ENCODE measurements around the gene ACOT6. TPM values are rescaled to one million over a fixed set of nuclear protein-coding genes. Genes with fewer than 3 reads are reported as not detected.
"Not testable (repeated sequence)": the region's sequence is repeated elsewhere in the genome, so short reads cannot be mapped to it uniquely, and the experiment has no call there.

ACOT6 gene
- total RNA-seq, 2 donors from 2014 or later = not detected

- H3K27me3 Mint-ChIP-seq; H3K4me1 Mint-ChIP-seq; H3K4me3 Mint-ChIP-seq; H3K27ac Mint-ChIP-seq; ATAC-seq (replicated peaks); H3K9me3 Mint-ChIP-seq; H3K36me3 Mint-ChIP-seq (ENCODE audit: low read depth): not testable (repeated sequence)
Measured at GRCh38 chr14:73582102-73582979, 30.0 kb upstream of the ACOT6 start.

DNA sequence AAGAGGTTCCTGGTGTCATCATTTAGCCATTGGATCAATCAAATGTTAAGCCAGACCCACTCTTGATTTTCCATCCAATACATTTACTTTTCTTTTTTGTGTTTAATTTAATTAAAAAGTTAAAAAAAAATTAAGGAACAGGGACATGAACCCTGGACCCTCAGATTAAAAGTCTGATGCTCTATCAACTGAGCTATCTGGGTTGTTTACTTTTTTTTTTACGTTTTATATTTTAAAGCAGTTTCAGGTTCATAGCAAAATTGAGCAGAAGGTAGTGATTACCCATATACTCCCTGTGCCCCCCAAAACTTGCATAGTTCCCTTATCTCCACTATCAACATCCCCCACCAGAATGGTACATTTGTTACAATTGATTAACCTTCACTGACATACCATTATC is 23.6 kb upstream of the ACOT6 start:
- no peaks in the 10 kb centered on the region for H3K4me1 Mint-ChIP-seq
- H3K9me3 Mint-ChIP-seq = no peaks in the 10 kb centered on the region
- ATAC-seq (replicated peaks) = no peak
- no peak overlapping the region for H3K4me3 Mint-ChIP-seq
- H3K27ac Mint-ChIP-seq = no peak overlapping the region
- no peaks in the 10 kb centered on the region for H3K27me3 Mint-ChIP-seq
- no peaks in the 10 kb centered on the region for H3K36me3 Mint-ChIP-seq (ENCODE audit: low read depth)

DNA sequence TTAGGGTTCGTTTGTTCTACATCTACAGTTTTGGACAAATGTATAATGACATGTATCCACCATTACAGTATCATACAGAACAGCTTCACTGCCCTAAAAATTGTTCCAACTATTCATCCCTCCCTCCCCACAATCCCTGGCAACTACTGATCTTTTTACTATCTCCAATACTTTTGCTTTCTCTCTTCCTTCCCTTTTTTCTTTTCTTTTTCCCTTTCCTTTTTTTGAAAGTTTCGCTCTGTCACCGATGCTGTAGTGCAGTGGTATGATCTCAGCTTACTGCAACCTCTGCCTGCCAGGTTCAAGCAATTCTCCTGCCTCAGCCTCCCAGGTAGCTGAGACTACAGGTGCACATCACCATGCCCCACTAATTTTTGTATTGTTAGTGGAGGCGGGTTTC is 23.2 kb upstream of the ACOT6 start:
- Mint-ChIP-seq H3K4me1 (no peaks in the 10 kb centered on the region), H3K27ac (no peak overlapping the region)

GRCh38 chr14:73590673-73591004 is 21.7 kb upstream of the ACOT6 start:
- H3K27me3 Mint-ChIP-seq; H3K9me3 Mint-ChIP-seq; H3K36me3 Mint-ChIP-seq (ENCODE audit: low read depth); H3K4me1 Mint-ChIP-seq; H3K27ac Mint-ChIP-seq; ATAC-seq (replicated peaks): not testable (repeated sequence)
- H3K4me3 Mint-ChIP-seq = peak overlapping the region; percentile 77

More for the DNA sequence above, 23.2 kb upstream of the ACOT6 start:
- H3K4me3 Mint-ChIP-seq = no peak overlapping the region
- no peaks in the 10 kb centered on the region for H3K36me3 Mint-ChIP-seq (ENCODE audit: low read depth)
- H3K27me3 Mint-ChIP-seq = no peaks in the 10 kb centered on the region
- no peak for ATAC-seq (replicated peaks)
- no peaks in the 10 kb centered on the region for H3K9me3 Mint-ChIP-seq

DNA sequence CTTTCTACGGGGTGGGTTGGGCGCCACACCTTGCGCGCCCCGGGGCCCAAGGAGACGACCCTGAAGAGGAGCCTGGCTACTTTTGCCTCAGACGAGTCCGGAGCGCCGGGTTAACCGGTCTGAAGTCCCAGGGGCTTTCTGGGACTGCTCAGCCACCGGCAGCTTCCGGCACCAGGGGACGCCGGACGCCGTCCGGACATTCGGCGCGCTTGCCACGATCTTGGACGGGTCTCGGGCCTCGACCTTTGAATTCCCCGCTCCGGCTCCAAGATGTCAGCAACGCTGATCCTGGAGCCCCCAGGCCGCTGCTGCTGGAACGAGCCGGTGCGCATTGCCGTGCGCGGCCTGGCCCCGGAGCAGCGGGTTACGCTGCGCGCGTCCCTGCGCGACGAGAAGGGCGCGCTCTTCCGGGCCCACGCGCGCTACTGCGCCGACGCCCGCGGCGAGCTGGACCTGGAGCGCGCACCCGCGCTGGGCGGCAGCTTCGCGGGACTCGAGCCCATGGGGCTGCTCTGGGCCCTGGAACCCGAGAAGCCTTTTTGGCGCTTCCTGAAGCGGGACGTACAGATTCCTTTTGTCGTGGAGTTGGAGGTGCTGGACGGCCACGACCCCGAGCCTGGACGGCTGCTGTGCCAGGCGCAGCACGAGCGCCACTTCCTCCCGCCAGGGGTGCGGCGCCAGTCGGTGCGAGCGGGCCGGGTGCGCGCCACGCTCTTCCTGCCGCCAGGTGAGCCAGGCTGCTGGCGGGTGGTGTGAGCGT is 20.4 kb upstream of the ACOT6 start, which contains the start of gene ACOT4:
ACOT4 (plus strand) TSS at position 184 of the 760 bp plus-strand sequence; CDS start at position 271, 87 bp downstream.
- Mint-ChIP-seq H3K36me3 (ENCODE audit: low read depth) (no peaks in the 10 kb centered on the region), H3K4me1 (no peaks in the 10 kb centered on the region), H3K27me3 (no peaks in the 10 kb centered on the region), H3K27ac (no peak within 1 kb of the TSS), H3K9me3 (no peaks in the 10 kb centered on the region), H3K4me3 (peak within 1 kb of the TSS; percentile 77)
- peak; percentile 89 for ATAC-seq (replicated peaks)

DNA sequence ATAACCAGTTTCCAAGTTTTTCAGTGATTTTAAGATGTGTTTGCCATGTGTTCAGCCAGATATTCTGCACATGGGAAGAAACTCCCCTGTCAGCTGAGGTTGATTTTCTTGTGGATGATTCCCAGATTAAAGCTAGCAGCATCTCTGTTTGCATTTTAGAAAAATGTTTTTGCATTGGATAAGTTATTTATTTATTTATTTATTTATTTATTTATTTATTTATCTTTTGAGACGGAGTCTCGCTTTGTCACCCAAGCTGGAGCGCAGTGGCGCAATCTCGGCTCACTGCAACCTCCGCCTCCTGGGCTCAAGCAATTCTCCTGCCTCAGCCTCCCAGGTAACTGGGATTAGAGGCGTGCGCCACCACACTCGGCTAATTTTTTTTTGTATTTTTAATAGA is 17.8 kb upstream of the ACOT6 start:
- Mint-ChIP-seq H3K36me3 (ENCODE audit: low read depth) (no peaks in the 10 kb centered on the region), H3K9me3 (no peaks in the 10 kb centered on the region), H3K27ac (no peak overlapping the region), H3K4me1 (no peaks in the 10 kb centered on the region), H3K4me3 (no peak overlapping the region), H3K27me3 (no peaks in the 10 kb centered on the region)
- no peak for ATAC-seq (replicated peaks)

DNA sequence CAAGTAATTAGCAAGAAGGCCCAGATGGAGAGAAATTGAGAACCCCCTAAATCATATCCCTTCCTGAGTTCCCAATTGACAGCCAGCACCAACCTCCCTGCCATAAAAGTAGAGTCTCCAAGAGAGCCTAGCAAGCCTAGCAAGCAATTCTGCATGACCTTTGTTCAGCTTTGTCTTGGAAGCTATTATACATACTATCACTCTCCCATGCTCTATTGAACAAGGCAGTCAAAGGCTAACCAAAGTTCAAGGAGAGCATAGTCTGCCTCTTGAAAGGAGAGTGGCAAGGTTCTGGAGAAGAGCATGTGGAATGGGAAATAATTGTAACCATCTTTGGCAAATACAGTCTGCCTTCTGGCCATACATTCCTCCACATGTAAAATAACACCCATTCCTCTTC is 12.8 kb upstream of the ACOT6 start:
- no peak overlapping the region for H3K4me3 Mint-ChIP-seq

GRCh38 chr14:73602994-73603393 is 9.3 kb upstream of the ACOT6 start:
- no peak overlapping the region for H3K27ac Mint-ChIP-seq
- H3K4me3 Mint-ChIP-seq = no peak overlapping the region
- no peaks in the 10 kb centered on the region for H3K4me1 Mint-ChIP-seq
- H3K36me3 Mint-ChIP-seq (ENCODE audit: low read depth) = no peaks in the 10 kb centered on the region
- no peak for ATAC-seq (replicated peaks)
- H3K9me3 Mint-ChIP-seq = no peaks in the 10 kb centered on the region
- no peaks in the 10 kb centered on the region for H3K27me3 Mint-ChIP-seq

More for the DNA sequence above, 12.8 kb upstream of the ACOT6 start:
- Mint-ChIP-seq H3K27me3 (no peaks in the 10 kb centered on the region), H3K27ac (no peak overlapping the region), H3K9me3 (no peaks in the 10 kb centered on the region), H3K36me3 (ENCODE audit: low read depth) (no peaks in the 10 kb centered on the region), H3K4me1 (no peaks in the 10 kb centered on the region)
- no peak for ATAC-seq (replicated peaks)

DNA sequence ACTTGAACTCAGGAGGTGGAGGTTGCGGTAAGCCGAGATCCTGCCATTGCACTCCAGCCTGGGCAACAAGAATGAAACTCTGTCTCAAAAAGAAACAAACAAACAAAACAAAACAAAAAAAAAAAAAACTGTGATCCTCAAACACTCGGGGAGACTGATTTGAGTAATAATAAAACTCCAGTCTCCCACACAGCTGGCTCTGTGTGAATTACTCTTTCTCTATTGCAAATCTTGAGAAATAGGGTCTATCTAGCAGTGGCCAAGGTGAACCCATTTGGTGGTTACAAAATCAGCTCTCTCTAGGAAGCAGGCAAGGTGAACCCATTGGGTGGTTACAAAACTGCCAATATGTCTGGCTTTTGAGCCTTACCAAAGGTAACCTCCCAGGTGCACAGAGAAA is 6.0 kb upstream of the ACOT6 start:
- Mint-ChIP-seq H3K4me1 (no peaks in the 10 kb centered on the region), H3K27ac (no peak overlapping the region), H3K4me3 (no peak overlapping the region), H3K27me3 (no peaks in the 10 kb centered on the region), H3K9me3 (no peaks in the 10 kb centered on the region), H3K36me3 (ENCODE audit: low read depth) (no peaks in the 10 kb centered on the region)
- ATAC-seq (replicated peaks) = peak; percentile 46

GRCh38 chr14:73607241-73607640 is 5.1 kb upstream of the ACOT6 start:
- Mint-ChIP-seq H3K9me3 (no peaks in the 10 kb centered on the region), H3K4me1 (no peaks in the 10 kb centered on the region), H3K36me3 (ENCODE audit: low read depth) (no peaks in the 10 kb centered on the region), H3K27ac (no peak overlapping the region), H3K27me3 (no peaks in the 10 kb centered on the region), H3K4me3 (no peak overlapping the region)
- no peak for ATAC-seq (replicated peaks)

GRCh38 chr14:73610687-73611086 is 1.6 kb upstream of the ACOT6 start:
- H3K4me1 Mint-ChIP-seq = no peaks in the 10 kb centered on the region
- H3K27ac Mint-ChIP-seq = no peak overlapping the region
- H3K27me3 Mint-ChIP-seq = no peaks in the 10 kb centered on the region
- H3K4me3 Mint-ChIP-seq = no peak overlapping the region
- H3K9me3 Mint-ChIP-seq = no peaks in the 10 kb centered on the region
- no peak for ATAC-seq (replicated peaks)
- H3K36me3 Mint-ChIP-seq (ENCODE audit: low read depth) = no peaks in the 10 kb centered on the region

DNA sequence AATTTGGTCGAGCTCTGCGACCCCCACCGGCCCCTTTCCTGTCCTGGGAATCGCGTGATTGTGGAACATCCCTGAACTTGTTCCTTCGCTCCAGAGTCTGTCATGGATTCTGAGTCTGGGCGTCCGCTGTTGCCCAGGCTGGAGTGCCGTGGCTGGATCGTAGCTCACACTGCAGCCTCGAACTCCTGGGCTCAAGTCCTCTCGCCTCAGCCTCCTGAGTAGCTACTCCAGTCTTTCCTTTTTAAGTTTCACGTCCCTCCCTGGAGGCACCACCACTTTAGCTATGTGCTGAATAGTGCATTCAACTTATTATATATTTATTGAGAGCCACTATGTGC is 698 bp downstream of the ACOT6 start:
- Mint-ChIP-seq H3K4me3 (peak overlapping the region; percentile 83), H3K4me1 (no peaks in the 10 kb centered on the region), H3K27ac (no peak overlapping the region), H3K27me3 (no peaks in the 10 kb centered on the region), H3K9me3 (no peaks in the 10 kb centered on the region), H3K36me3 (ENCODE audit: low read depth) (no peaks in the 10 kb centered on the region)
- ATAC-seq (replicated peaks) = peak; percentile 5

DNA sequence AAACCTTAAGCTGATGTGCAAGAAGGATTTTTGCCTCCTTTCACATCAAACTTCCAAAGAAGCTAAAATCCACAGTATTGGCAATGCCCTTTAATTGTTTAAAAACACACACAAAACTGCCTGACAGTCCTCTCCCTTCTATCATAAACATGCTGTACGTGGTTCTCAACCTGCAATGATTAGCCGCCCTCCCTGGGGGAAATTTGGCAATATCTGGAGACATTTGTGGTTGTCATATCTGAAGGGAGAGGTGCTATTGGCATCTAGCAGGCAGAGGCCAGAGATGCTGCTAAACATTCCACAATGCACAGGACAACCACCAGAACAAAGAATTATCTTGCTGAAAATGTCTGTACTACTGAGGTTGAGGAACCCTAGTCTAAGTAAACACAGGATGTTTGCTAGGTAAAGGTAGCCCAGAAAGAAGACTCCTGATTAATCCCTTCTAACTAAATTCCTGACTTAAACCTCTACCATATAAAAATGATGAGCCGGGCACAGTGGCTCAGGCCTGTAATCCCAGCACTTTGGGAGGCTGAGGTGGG is 1.2 kb downstream of the ACOT6 start:
- Mint-ChIP-seq H3K9me3 (no peaks in the 10 kb centered on the region), H3K4me3 (peak overlapping the region; percentile 83), H3K27me3 (no peaks in the 10 kb centered on the region), H3K27ac (no peak overlapping the region), H3K4me1 (no peaks in the 10 kb centered on the region), H3K36me3 (ENCODE audit: low read depth) (no peaks in the 10 kb centered on the region)
- ATAC-seq (replicated peaks) = no peak

GRCh38 chr14:73616831-73617230 is 4.5 kb downstream of the ACOT6 start:
- H3K27ac Mint-ChIP-seq = no peak overlapping the region
- H3K4me3 Mint-ChIP-seq = no peak overlapping the region
- no peaks in the 10 kb centered on the region for H3K4me1 Mint-ChIP-seq
- H3K36me3 Mint-ChIP-seq (ENCODE audit: low read depth) = no peaks in the 10 kb centered on the region
- no peaks in the 10 kb centered on the region for H3K27me3 Mint-ChIP-seq
- no peak for ATAC-seq (replicated peaks)
- H3K9me3 Mint-ChIP-seq = no peaks in the 10 kb centered on the region

GRCh38 chr14:73619524-73619923 is 7.2 kb downstream of the ACOT6 start:
- ATAC-seq (replicated peaks) = no peak
- Mint-ChIP-seq H3K27ac (no peak overlapping the region), H3K4me1 (no peaks in the 10 kb centered on the region), H3K9me3 (no peaks in the 10 kb centered on the region), H3K4me3 (no peak overlapping the region), H3K27me3 (no peaks in the 10 kb centered on the region), H3K36me3 (ENCODE audit: low read depth) (no peaks in the 10 kb centered on the region)
